HG02840 (cell line): ENCODE measurements around the gene HERC6.
"Not testable (repeated sequence)": the region's sequence is repeated elsewhere in the genome, so short reads cannot be mapped to it uniquely, and the experiment has no call there.

Source experiments
- ATAC-seq: cut with Tn5 transposase; IDR thresholded peaks from one replicate; pipeline ENCODE4 v1.9.1; 2021; ENCODE audit warnings: mild to moderate bottlenecking, moderate library complexity, moderate number of reproducible peaks; ENCODE audit not compliant: unreplicated experiment, low FRiP score

The HERC6 gene

GRCh38 chr4:88378691-88379559 is at the start of gene HERC6:
Gene HERC6, plus strand, starts transcription at chr4:88378852. Its CDS starts 70 bp downstream, at chr4:88378922.
- peak; percentile 66 for ATAC-seq

GRCh38 chr4:88333741-88334405 is 44.8 kb upstream of the HERC6 start:
- ATAC-seq, result no peak

GRCh38 chr4:88335092-88335665 is 43.5 kb upstream of the HERC6 start:
- no peak for ATAC-seq

GRCh38 chr4:88341227-88342192 is 37.1 kb upstream of the HERC6 start:
- ATAC-seq, result no peak

GRCh38 chr4:88346902-88347301 is 31.8 kb upstream of the HERC6 start:
- not testable (repeated sequence) for ATAC-seq

GRCh38 chr4:88348761-88349160 is 29.9 kb upstream of the HERC6 start:
- not testable (repeated sequence) for ATAC-seq

- ATAC-seq, result no peak
Observed at GRCh38 chr4:88350786-88351185, 27.9 kb upstream of the HERC6 start.

- no peak for ATAC-seq
Observed at GRCh38 chr4:88352062-88352740, 26.5 kb upstream of the HERC6 start.

GRCh38 chr4:88353324-88353723 is 25.3 kb upstream of the HERC6 start:
- no peak for ATAC-seq

- no peak for ATAC-seq
Observed at GRCh38 chr4:88356771-88357170, 21.9 kb upstream of the HERC6 start.

GRCh38 chr4:88357262-88357661 is 21.4 kb upstream of the HERC6 start:
- ATAC-seq, result no peak

GRCh38 chr4:88359558-88359957 is 19.1 kb upstream of the HERC6 start:
- no peak for ATAC-seq

- no peak for ATAC-seq
Observed at GRCh38 chr4:88360256-88360655, 18.4 kb upstream of the HERC6 start.

- ATAC-seq, result no peak
Observed at GRCh38 chr4:88360791-88361190, 17.9 kb upstream of the HERC6 start.

- not testable (repeated sequence) for ATAC-seq
Observed at GRCh38 chr4:88361217-88361773, 17.4 kb upstream of the HERC6 start.

- no peak for ATAC-seq
Observed at GRCh38 chr4:88366460-88366859, 12.2 kb upstream of the HERC6 start.

GRCh38 chr4:88367826-88368225 is 10.8 kb upstream of the HERC6 start:
- no peak for ATAC-seq

- ATAC-seq, result not testable (repeated sequence)
Observed at GRCh38 chr4:88369180-88369812, 9.4 kb upstream of the HERC6 start.

GRCh38 chr4:88381123-88381522 is 2.5 kb downstream of the HERC6 start:
- ATAC-seq, result no peak
